HG03097 (cell line): ENCODE results near the gene DENND1A.

ENCODE experiments used
- ATAC-seq: cut with Tn5 transposase; IDR thresholded peaks from one replicate; pipeline ENCODE4 v1.9.1; 2021; ENCODE audit not compliant: unreplicated experiment, low FRiP score

DENND1A gene

GRCh38 chr9:123599781-123600180 lies 330.1 kb downstream of the DENND1A start:
- ATAC-seq: no peak

- no peak for ATAC-seq
These were observed 331.9 kb downstream of the DENND1A start for GRCh38 chr9:123597876-123598556.

- no peak for ATAC-seq
These were observed 332.9 kb downstream of the DENND1A start for GRCh38 chr9:123597048-123597447.

- ATAC-seq: no peak
These were observed 338.6 kb downstream of the DENND1A start for GRCh38 chr9:123591283-123591682.

- no peak for ATAC-seq
These were observed 339.4 kb downstream of the DENND1A start for GRCh38 chr9:123590499-123590898.

GRCh38 chr9:123589361-123590239 lies 340.3 kb downstream of the DENND1A start:
- ATAC-seq: no peak

- no peak for ATAC-seq
These were observed 343.7 kb downstream of the DENND1A start for GRCh38 chr9:123586275-123586674.

DNA sequence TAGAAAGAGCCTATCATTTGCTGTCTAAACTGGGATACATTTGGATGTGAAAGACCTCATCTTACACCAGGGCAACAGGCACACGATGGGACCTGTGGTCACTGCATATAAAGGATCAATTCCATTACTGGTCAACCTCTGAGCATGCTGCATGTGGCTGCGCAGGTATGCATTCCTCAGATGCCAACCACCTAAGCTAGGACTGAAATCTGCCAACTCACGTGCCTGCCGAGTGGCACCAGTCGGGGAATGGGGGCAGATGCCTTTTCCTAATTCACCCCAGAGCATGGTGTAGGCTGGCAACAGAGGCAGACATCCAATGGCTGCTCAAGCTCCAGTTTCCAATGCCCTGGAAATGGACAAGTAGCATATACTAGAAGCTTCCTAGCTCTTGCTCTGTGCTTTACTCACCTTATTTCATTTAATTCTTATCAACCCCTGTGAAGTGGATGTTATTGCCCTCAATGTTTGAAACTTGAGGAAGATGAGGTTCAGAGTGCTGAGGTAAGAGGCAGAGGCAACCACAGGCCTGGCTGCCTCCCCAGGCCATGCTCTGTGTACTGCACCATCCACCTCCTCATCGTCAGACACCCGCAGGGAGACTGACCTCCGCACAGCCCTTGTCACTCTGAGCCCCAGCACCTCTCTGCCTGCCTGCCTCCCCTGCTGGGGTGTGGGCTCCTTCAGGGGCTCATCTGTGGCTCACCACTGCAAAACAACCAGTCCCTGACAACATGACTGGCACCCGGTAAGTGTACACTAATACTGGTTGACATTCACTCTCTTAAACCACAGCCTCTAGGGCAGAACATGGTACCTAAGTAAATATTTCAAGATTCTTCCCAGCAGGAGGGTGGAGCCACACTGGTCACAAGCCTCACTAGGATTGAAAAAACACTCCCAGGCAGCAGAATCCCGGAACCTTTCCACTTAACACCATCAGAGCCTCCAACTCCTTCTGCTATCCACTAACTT lies 345.4 kb downstream of the DENND1A start:
- ATAC-seq: no peak

GRCh38 chr9:123583646-123584045 lies 346.3 kb downstream of the DENND1A start:
- ATAC-seq: no peak

- no peak for ATAC-seq
These were observed 358.7 kb downstream of the DENND1A start for GRCh38 chr9:123571240-123571639.

DNA sequence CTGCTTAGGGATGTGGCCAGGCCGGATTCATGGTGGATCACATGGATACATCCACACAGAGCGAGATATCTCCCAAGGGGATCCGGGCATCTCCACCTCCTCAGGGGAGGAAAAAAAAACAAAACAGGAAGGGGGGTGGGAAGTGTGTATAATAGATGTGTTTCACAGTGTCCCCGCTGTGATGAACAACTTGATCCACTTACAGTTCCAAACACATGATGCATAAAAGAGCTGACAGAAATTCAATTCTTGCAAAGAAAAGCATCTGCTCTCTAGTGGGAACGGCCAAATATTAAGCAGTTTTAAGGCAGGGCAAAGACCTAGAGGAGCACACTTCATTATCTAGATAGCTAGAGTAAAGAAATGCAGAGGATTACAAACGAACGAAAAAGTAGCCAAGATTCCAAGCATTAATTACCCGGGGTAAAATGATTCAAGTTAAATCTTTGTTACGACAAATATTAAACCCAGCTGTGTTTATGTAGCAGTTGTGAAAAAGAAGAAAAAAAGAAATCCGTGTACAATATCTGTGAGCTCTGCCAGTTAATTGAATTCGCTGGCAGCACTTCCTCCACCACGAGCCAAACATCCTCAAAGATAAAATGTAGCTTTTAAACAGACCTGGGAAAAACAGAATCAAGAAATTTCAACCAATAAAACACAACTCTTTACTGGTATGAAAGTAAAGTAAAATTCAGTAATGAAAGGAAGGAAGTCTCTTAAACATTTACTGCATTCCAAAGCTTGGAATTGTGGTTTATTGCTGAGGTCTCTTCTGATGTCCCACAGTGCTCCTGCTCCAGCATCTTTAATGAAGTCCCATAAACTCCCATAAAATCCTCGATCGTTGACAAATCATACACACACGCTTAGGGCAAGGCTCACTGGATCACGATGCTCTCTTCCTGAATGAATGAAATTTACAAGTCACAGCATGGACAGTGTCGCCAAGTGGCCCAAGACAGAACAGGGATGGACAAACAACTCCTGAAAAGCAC lies 360.9 kb downstream of the DENND1A start:
- ATAC-seq: no peak

- no peak for ATAC-seq
These were observed 362.9 kb downstream of the DENND1A start for GRCh38 chr9:123567013-123567412.

GRCh38 chr9:123564652-123565051 lies 365.3 kb downstream of the DENND1A start:
- no peak for ATAC-seq

DNA sequence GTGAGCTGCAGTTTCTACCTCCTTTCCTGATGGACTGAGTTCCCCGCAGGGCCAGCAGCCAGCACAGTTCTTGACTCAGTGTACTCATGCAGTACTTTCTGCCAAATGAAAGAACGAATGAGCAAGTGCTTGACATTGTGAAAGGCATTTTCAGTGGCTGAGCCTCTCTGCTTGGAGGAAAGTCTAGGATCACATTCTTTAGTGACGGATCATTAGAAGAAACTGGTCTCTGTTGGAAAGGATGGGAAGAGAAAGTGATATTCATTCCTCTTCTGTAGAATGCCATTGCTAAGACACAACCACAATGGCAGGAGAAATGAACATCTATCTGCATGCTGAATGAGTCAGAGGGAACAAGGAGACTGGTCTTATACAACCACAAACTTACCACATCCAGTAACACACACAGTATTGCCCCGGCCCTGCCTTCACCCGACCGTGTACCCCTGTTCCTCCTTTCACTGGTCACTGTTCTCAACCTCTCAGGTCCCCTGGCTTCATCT lies 367.0 kb downstream of the DENND1A start:
- ATAC-seq: no peak

GRCh38 chr9:123561046-123561445 lies 368.9 kb downstream of the DENND1A start:
- ATAC-seq: no peak

GRCh38 chr9:123556464-123557435 lies 373.2 kb downstream of the DENND1A start:
- ATAC-seq: no peak

- no peak for ATAC-seq
These were observed 374.3 kb downstream of the DENND1A start for GRCh38 chr9:123555646-123556045.

GRCh38 chr9:123552530-123552929 lies 377.4 kb downstream of the DENND1A start:
- no peak for ATAC-seq
